OCI-LY3 (cell line): ENCODE results near the gene ARHGAP23.

Source experiments
- H2AFZ ChIP-seq: fragments of 200-600, 300-600 bp; shearing (Covaris generic); 2 replicates; pipeline ENCODE4 v1.6.0; 2014; ENCODE audit warnings: antibody characterized with exemption, low read depth, low read length
- H3K27ac ChIP-seq: fragments of 200-600, 300-600 bp; sonication (generic); 2 replicates; pipeline ENCODE4 v1.5.1; 2014; ENCODE audit warnings: mild to moderate bottlenecking, low read length, moderate library complexity, mixed read lengths
- H3K27me3 ChIP-seq: fragments of 200-600, 300-600 bp; sonication (generic); 2 replicates; pipeline ENCODE4 v1.6.1; 2014; ENCODE audit warnings: low read depth, low read length, mixed read lengths
- H3K36me3 ChIP-seq: fragments of 200-600, 300-600 bp; sonication (generic); replicated peaks from 2 replicates; pipeline ENCODE3; 2014; ENCODE audit warnings: low read depth, low read length, mixed read lengths
- H3K4me1 ChIP-seq: fragments of 300-600, 200-600 bp; sonication (generic); 2 replicates; pipeline ENCODE4 v1.6.1; 2014; ENCODE audit warnings: low read length, mixed read lengths
- H3K4me2 ChIP-seq: fragments of 200-600, 300-600 bp; sonication (generic); 2 replicates; pipeline ENCODE4 v1.6.1; 2014; ENCODE audit warnings: low read length, mixed read lengths
- H3K4me3 ChIP-seq: fragments of 300-600, 200-600 bp; sonication (generic); 2 replicates; pipeline ENCODE4 v1.5.1; 2014; ENCODE audit warnings: antibody characterized with exemption, mild to moderate bottlenecking, low read length, moderate library complexity
- H3K79me2 ChIP-seq: fragments of 300-600, 200-600 bp; shearing (Covaris generic); 2 replicates; pipeline ENCODE4 v1.6.1; 2014; ENCODE audit warnings: mild to moderate bottlenecking, low read length, mixed read lengths
- H3K9ac ChIP-seq: fragments of 300-600, 200-600 bp; shearing (Covaris generic); 2 replicates; pipeline ENCODE4 v1.6.0; 2014; ENCODE audit warnings: mild to moderate bottlenecking, low read length, moderate library complexity
- H3K9me3 ChIP-seq: fragments of 200-600, 300-600 bp; shearing (Covaris generic); 2 replicates; pipeline ENCODE4 v1.6.1; 2014; ENCODE audit warnings: low read length, mixed read lengths; ENCODE audit not compliant: insufficient read depth
- H4K20me1 ChIP-seq: fragments of 200-600, 300-600 bp; sonication (generic); 2 replicates; pipeline ENCODE4 v1.6.1; 2016; ENCODE audit warnings: low read length, mixed read lengths; ENCODE audit not compliant: insufficient read depth
- CTCF ChIP-seq: fragments of 200-600, 300-600 bp; sonication (generic); IDR thresholded peaks from 2 replicates; pipeline ENCODE4 v1.5.1; 2014; ENCODE audit warnings: antibody characterized with exemption, low read length, low read depth
- EZH2phosphoT487 ChIP-seq: fragments of 200-600 bp; shearing (Covaris generic); IDR thresholded peaks from 2 replicates; pipeline ENCODE4 v1.6.1; 2018; ENCODE audit warnings: antibody characterized with exemption, mixed run types, low read depth

The ARHGAP23 gene

GRCh38 chr17:38457577-38458371 is 29.5 kb downstream of the ARHGAP23 start:
- H3K36me3 ChIP-seq: no peaks in the 10 kb centered on the region

GRCh38 chr17:38458521-38458920 is 30.3 kb downstream of the ARHGAP23 start:
- Histone ChIP-seq H3K36me3 (no peaks in the 10 kb centered on the region), H3K27ac (no peak overlapping the region), H3K9ac (no peak overlapping the region), H3K4me2 (no peak overlapping the region), H4K20me1 (no peaks in the 10 kb centered on the region), H3K27me3 (peaks cover 8% of the 10 kb centered on the region; the same call in 1 of the 2 replicates), H3K9me3 (no peaks in the 10 kb centered on the region), H3K4me3 (no peak overlapping the region), H2AFZ (no peak overlapping the region), H3K79me2 (no peaks in the 10 kb centered on the region), H3K4me1 (peaks cover 5% of the 10 kb centered on the region; the same call in 1 of the 2 replicates)
- TF ChIP-seq CTCF (no peak), EZH2phosphoT487 (no peak)

More at GRCh38 chr17:38457577-38458371, 29.5 kb downstream of the ARHGAP23 start:
- Histone ChIP-seq H3K79me2 (no peaks in the 10 kb centered on the region), H3K4me1 (peaks cover 5% of the 10 kb centered on the region; the same call in 1 of the 2 replicates), H3K4me3 (no peak overlapping the region), H3K27me3 (peaks cover 8% of the 10 kb centered on the region; the same call in 1 of the 2 replicates), H4K20me1 (no peaks in the 10 kb centered on the region), H3K27ac (no peak overlapping the region), H2AFZ (no peak overlapping the region), H3K9me3 (no peaks in the 10 kb centered on the region), H3K9ac (no peak overlapping the region), H3K4me2 (no peak overlapping the region)
- TF ChIP-seq EZH2phosphoT487 (no peak), CTCF (no peak)

- H3K79me2 ChIP-seq: no peaks in the 10 kb centered on the region
- TF ChIP-seq CTCF: no peak
- no peak for TF ChIP-seq EZH2phosphoT487
- H3K36me3 ChIP-seq: no peaks in the 10 kb centered on the region
- H2AFZ ChIP-seq: no peak overlapping the region
- no peak overlapping the region for H3K4me2 ChIP-seq
- peaks cover 8% of the 10 kb centered on the region; the same call in 1 of the 2 replicates for H3K27me3 ChIP-seq
- H3K4me3 ChIP-seq: no peak overlapping the region
- H3K9ac ChIP-seq: no peak overlapping the region
- H3K27ac ChIP-seq: no peak overlapping the region
- peaks cover 5% of the 10 kb centered on the region; the same call in 1 of the 2 replicates for H3K4me1 ChIP-seq
- no peaks in the 10 kb centered on the region for H4K20me1 ChIP-seq
- H3K9me3 ChIP-seq: no peaks in the 10 kb centered on the region
Measured at GRCh38 chr17:38459567-38459966, 31.3 kb downstream of the ARHGAP23 start.

GRCh38 chr17:38460082-38460715 is 31.9 kb downstream of the ARHGAP23 start:
- TF ChIP-seq CTCF: no peak
- no peak for TF ChIP-seq EZH2phosphoT487
- Histone ChIP-seq H4K20me1 (no peaks in the 10 kb centered on the region), H3K27me3 (peaks cover 8% of the 10 kb centered on the region; the same call in 1 of the 2 replicates), H3K79me2 (no peaks in the 10 kb centered on the region), H3K9me3 (no peaks in the 10 kb centered on the region), H3K9ac (no peak overlapping the region), H2AFZ (no peak overlapping the region), H3K36me3 (no peaks in the 10 kb centered on the region), H3K4me1 (peaks cover under 1% of the 10 kb centered on the region; the same call in 1 of the 2 replicates), H3K27ac (no peak overlapping the region), H3K4me3 (no peak overlapping the region), H3K4me2 (no peak overlapping the region)
